SK-N-SH (cell line): ENCODE results near the gene NPR1. TPM values are rescaled to one million over a fixed set of nuclear protein-coding genes. Genes with fewer than 3 reads are reported as not detected.

ENCODE experiments used
- CTCF ChIA-PET: fragments of 300-600, 350-600 bp; formaldehyde crosslinking; extraction: SDS; loops from one replicate; lab custom pipeline; 2021; lab: Yijun Ruan, JAX
- POLR2A ChIA-PET: fragments of 350-600 bp; sonication (Branson Sonifier 250); formaldehyde crosslinking; extraction: SDS; loops from one replicate; lab custom pipeline; 2020; ENCODE audit warnings: antibody characterized with exemption, inconsistent platforms; lab: Yijun Ruan, JAX
- DNase-seq: peaks from one replicate; pipeline ENCODE4 v3.0.0; 2012
- H2AFZ ChIP-seq: fragments of 200-600 bp; sonication (generic); 2 replicates; pipeline ENCODE4 v1.8.1; 2016; ENCODE audit warnings: antibody characterized with exemption, mild to moderate bottlenecking, low read depth
- H3F3A ChIP-seq: fragments of 200-600 bp; sonication (generic); replicated peaks from 2 replicates; pipeline ENCODE3; 2016; ENCODE audit warnings: antibody characterized with exemption, mild to moderate bottlenecking; ENCODE audit not compliant: insufficient read depth
- H3K27ac ChIP-seq, 2 experiments: fragments of 200-500 bp in 1 of 2; fragments of 200-600 bp in 1 of 2; sonication (Bioruptor generic) in 1 of 2; sonication (generic), shearing (Covaris generic) in 1 of 2; 2 replicates each; pipeline versions ENCODE4 v1.5.1 to v1.6.1; 2014 to 2016; ENCODE audit warnings: low read depth in 2 of 2, inconsistent platforms in 1 of 2, low read length in 1 of 2, mild to moderate bottlenecking in 1 of 2, mixed read lengths in 1 of 2
- H3K27me3 ChIP-seq: fragments of 200-600 bp; sonication (generic), shearing (Covaris generic); 2 replicates; pipeline ENCODE4 v1.6.1; 2016; ENCODE audit warnings: mixed run types; ENCODE audit not compliant: insufficient read depth
- H3K36me3 ChIP-seq, 2 experiments: fragments of 200-500 bp in 1 of 2; fragments of 200-600 bp in 1 of 2; sonication (Bioruptor generic) in 1 of 2; sonication (generic) in 1 of 2; replicated peaks in 1 of 2; 2 replicates each; pipeline versions ENCODE3 to v1.5.1; 2014 to 2016; ENCODE audit warnings: low read length in 1 of 2, mild to moderate bottlenecking in 1 of 2; ENCODE audit not compliant: insufficient read depth in 2 of 2, control insufficient read depth in 1 of 2
- H3K4me1 ChIP-seq, 2 experiments: fragments of 200-500 bp in 1 of 2; fragments of 200-600 bp in 1 of 2; sonication (Bioruptor generic) in 1 of 2; sonication (generic), shearing (Covaris generic) in 1 of 2; 2 replicates each; pipeline versions ENCODE4 v1.5.1 to v1.6.1; 2014 to 2016; ENCODE audit warnings: low read depth in 1 of 2, low read length in 1 of 2, mixed run types in 1 of 2; ENCODE audit not compliant: insufficient read depth in 2 of 2, control insufficient read depth in 1 of 2
- H3K4me2 ChIP-seq: fragments of 200-600 bp; sonication (generic), shearing (Covaris generic); 2 replicates; pipeline ENCODE4 v1.6.1; 2017; ENCODE audit warnings: mixed run types
- H3K4me3 ChIP-seq, 2 experiments: fragments of 200-500 bp in 1 of 2; fragments of 200-600 bp in 1 of 2; sonication (Bioruptor generic) in 1 of 2; sonication (generic), shearing (Covaris generic) in 1 of 2; 2 replicates each; pipeline versions ENCODE4 v1.5.1 to v1.8.1; 2014 to 2016; ENCODE audit warnings: low read depth in 2 of 2, inconsistent platforms in 1 of 2, low read length in 1 of 2, mild to moderate bottlenecking in 1 of 2, mixed read lengths in 1 of 2, moderate library complexity in 1 of 2
- H3K79me2 ChIP-seq: fragments of 200-600 bp; sonication (generic); 2 replicates; pipeline ENCODE4 v1.8.1; 2017; ENCODE audit warnings: mild to moderate bottlenecking; ENCODE audit not compliant: insufficient read depth
- H3K9ac ChIP-seq: fragments of 200-600 bp; sonication (generic); 2 replicates; pipeline ENCODE4 v1.6.1; 2017; ENCODE audit warnings: mixed run types
- H3K9me2 ChIP-seq: fragments of 200-600 bp; sonication (generic); 2 replicates; pipeline ENCODE4 v1.6.1; 2017; ENCODE audit warnings: mixed run types
- H3K9me3 ChIP-seq: fragments of 200-600 bp; sonication (generic); 2 replicates; pipeline ENCODE4 v1.6.1; 2017; ENCODE audit warnings: mixed run types, mild to moderate bottlenecking, moderate library complexity
- H4K20me1 ChIP-seq: fragments of 200-600 bp; sonication (generic); 2 replicates; pipeline ENCODE4 v1.6.1; 2017; ENCODE audit warnings: mild to moderate bottlenecking, mixed run types; ENCODE audit not compliant: insufficient read depth
- CTCF ChIP-seq: fragments of 200-600 bp; sonication (generic); IDR thresholded peaks from 2 replicates; pipeline ENCODE4 v1.6.1; 2017; ENCODE audit warnings: antibody characterized with exemption, mild to moderate bottlenecking, moderate library complexity
- FOXJ3 ChIP-seq: sonication (generic); formaldehyde crosslinking; IDR thresholded peaks from 2 replicates; pipeline ENCODE4 v1.5.1; 2020; ENCODE audit warnings: mild to moderate bottlenecking, missing genetic modification reagents
- GATA2 ChIP-seq: sonication (generic); formaldehyde crosslinking; IDR thresholded peaks from 2 replicates; pipeline ENCODE4 v1.5.0; 2020; ENCODE audit warnings: mild to moderate bottlenecking, missing genetic modification reagents
- REST ChIP-seq: IDR thresholded peaks from 2 replicates; pipeline ENCODE4 v1.6.1; 2012; ENCODE audit warnings: mild to moderate bottlenecking, low read depth, low read length, moderate library complexity
- SIN3A ChIP-seq: IDR thresholded peaks from 2 replicates; pipeline ENCODE4 v1.6.1; 2012; ENCODE audit warnings: low read depth, mild to moderate bottlenecking, low read length, moderate library complexity, borderline replicate concordance
- TAF1 ChIP-seq: IDR thresholded peaks from 2 replicates; pipeline ENCODE4 v1.6.1; 2012; ENCODE audit warnings: low read depth, mild to moderate bottlenecking, low read length, moderate library complexity, borderline replicate concordance
- USF1 ChIP-seq: IDR thresholded peaks from 2 replicates; pipeline ENCODE4 v1.4.0; 2012; ENCODE audit warnings: low read depth, borderline replicate concordance
- WGBS: methylation state at CpG from one replicate; pipeline ENCODE4 v1.1.6; 2017; ENCODE audit warnings: low lambda C conversion rate; 5-methylcytosine and 5-hydroxymethylcytosine counted together
- polyA plus RNA-seq, 3 experiments: library from polyadenylated mRNA; depleted of rRNA; stranded (reverse); fragments of >200 nt; gene quantifications; 2 replicates each; pipeline ENCODE4 v1.2.3, GENCODE V29; 2012

The NPR1 gene
- polyA plus RNA-seq (2012; rRNA removed), result 0.05 and 0.12 TPM in 2 replicates
- 0.01 and 0.08 TPM in 2 replicates for polyA plus RNA-seq (2012; cell fraction: cytosol; rRNA removed)
- polyA plus RNA-seq (2012; cell fraction: nucleus; rRNA removed), result 0.26 and 0.60 TPM in 2 replicates

GRCh38 chr1:153678519-153679336, at the start of gene NPR1:
Gene NPR1, plus strand, starts transcription at chr1:153678688. Its CDS starts 421 bp downstream, at chr1:153679109.
- TF ChIP-seq USF1 (no peak), GATA2 (CRISPR knock-in tag) (no peak), TAF1 (no peak), SIN3A (no peak), FOXJ3 (CRISPR knock-in tag) (no peak), REST (no peak), CTCF (no peak)
- H2AFZ ChIP-seq, result peak within 1 kb of the TSS; percentile 79; the same call in 1 of the 2 replicates
- no peaks in the 10 kb centered on the region for H3K79me2 ChIP-seq
- ChIA-PET CTCF (interaction anchor here (0.5 to 6.2 kb wide), 30 partner anchors 8 to 470 kb away, joined by 3 to 156 read pairs (median 8); partner anchors contain the start of genes RAB13, RPS27 and SLC27A3), POLR2A (interaction anchor here (0.6 kb wide), 1 partner anchor 83 kb away, joined by 3 read pairs; no protein-coding TSS in a partner anchor)
- peak; percentile 79 for DNase-seq
- peaks cover 3% of the 10 kb centered on the region for H3F3A ChIP-seq
- 3% methylated on average over 44 of the region's 78 CpGs for WGBS
- peak within 1 kb of the TSS; percentile 34 to 44 for H3K4me3 ChIP-seq
- peaks cover 0 to 15% of the 10 kb centered on the region in 2 experiments; a peak in 1 of 4 replicates for H3K4me1 ChIP-seq
- H3K9me3 ChIP-seq, result no peaks in the 10 kb centered on the region
- H3K27me3 ChIP-seq, result peaks cover 30% of the 10 kb centered on the region
- H3K27ac ChIP-seq, result no peak within 1 kb of the TSS
- peak within 1 kb of the TSS; percentile 74 for H3K4me2 ChIP-seq
- no peaks in the 10 kb centered on the region for H3K9me2 ChIP-seq
- H3K36me3 ChIP-seq, result no peaks in the 10 kb centered on the region
- H4K20me1 ChIP-seq, result no peaks in the 10 kb centered on the region
- no peak within 1 kb of the TSS for H3K9ac ChIP-seq
